Liver (tissue), 9 donors: ENCODE data around the gene NRG4. TPM values are rescaled to one million over a fixed set of nuclear protein-coding genes. Genes with fewer than 3 reads are reported as not detected.

Experiments
- DNase-seq: peaks from one replicate; pipeline ENCODE4 v3.0.0-alpha.2; 2017; ENCODE audit warnings: low spot score
- H3K27ac ChIP-seq, 2 donors: one replicate each; pipeline ENCODE4 v1.7.0; 2013; ENCODE audit warnings: inconsistent platforms in 2 of 2, low read length in 2 of 2, control low read depth in 1 of 2, low read depth in 1 of 2, mild to moderate bottlenecking in 1 of 2
- H3K27me3 ChIP-seq, 4 donors: one replicate each; pipeline versions ENCODE4 v1.6.1 to v1.7.0; 2013; ENCODE audit warnings: low read length in 3 of 4, inconsistent platforms in 1 of 4, mild to moderate bottlenecking in 1 of 4, moderate library complexity in 1 of 4; ENCODE audit not compliant: control insufficient read depth in 4 of 4, insufficient read depth in 4 of 4
- H3K36me3 ChIP-seq, 4 donors: one replicate each; pipeline versions ENCODE4 v1.6.1 to v1.7.0; 2013; ENCODE audit warnings: low read length in 3 of 4, mild to moderate bottlenecking in 3 of 4, low read depth in 1 of 4, moderate library complexity in 1 of 4; ENCODE audit not compliant: control insufficient read depth in 4 of 4, insufficient read depth in 3 of 4
- H3K4me1 ChIP-seq, 4 donors: one replicate each; pipeline versions ENCODE4 v1.6.1 to v1.7.0; 2013; ENCODE audit warnings: low read length in 3 of 4, mild to moderate bottlenecking in 3 of 4, moderate library complexity in 1 of 4; ENCODE audit not compliant: control insufficient read depth in 4 of 4, insufficient read depth in 4 of 4
- H3K4me3 ChIP-seq, 3 donors: one replicate each; pipeline versions ENCODE4 v1.6.1 to v1.7.0; 2013; ENCODE audit warnings: low read length in 3 of 3, control low read depth in 1 of 3, low read depth in 1 of 3, mild to moderate bottlenecking in 1 of 3
- H3K9ac ChIP-seq, 2 donors: one replicate each; pipeline ENCODE4 v1.7.0; 2013; ENCODE audit warnings: low read length in 2 of 2, mild to moderate bottlenecking in 2 of 2, moderate library complexity in 2 of 2, control low read depth in 1 of 2, low read depth in 1 of 2
- H3K9me3 ChIP-seq, 4 donors: one replicate each; pipeline versions ENCODE4 v1.6.1 to v1.7.0; 2013; ENCODE audit warnings: low read length in 3 of 4; ENCODE audit not compliant: control insufficient read depth in 4 of 4
- CTCF ChIP-seq: fragments of 150-350 bp; IDR thresholded peaks from 2 replicates; pipeline ENCODE4 v1.5.1; 2017; ENCODE audit warnings: improper control_type of control experiment, low read depth, low read length; ENCODE audit not compliant: missing input control
- FOXA2 ChIP-seq: IDR thresholded peaks from 2 replicates; pipeline ENCODE4 v1.6.1; 2016; ENCODE audit warnings: antibody characterized with exemption
- GABPA ChIP-seq, 2 donors: IDR thresholded peaks in 1 of 2; conservative IDR thresholded peaks in 1 of 2; 2 replicates each; pipeline ENCODE4 v1.6.1; 2016; ENCODE audit warnings: antibody characterized with exemption in 2 of 2, mild to moderate bottlenecking in 1 of 2, moderate library complexity in 1 of 2
- JUND ChIP-seq, 2 donors: IDR thresholded peaks; 2 replicates each; pipeline ENCODE4 v1.6.1; 2016; ENCODE audit warnings: antibody characterized with exemption in 2 of 2
- MAX ChIP-seq: IDR thresholded peaks from 2 replicates; pipeline ENCODE4 v1.6.1; 2016; ENCODE audit warnings: antibody characterized with exemption
- RAD21 ChIP-seq, 2 donors: IDR thresholded peaks; 2 replicates each; pipeline ENCODE4 v1.6.1; 2016; ENCODE audit warnings: antibody characterized with exemption in 2 of 2, mild to moderate bottlenecking in 2 of 2
- REST ChIP-seq: IDR thresholded peaks from 2 replicates; pipeline ENCODE4 v1.6.1; 2016; ENCODE audit warnings: antibody characterized with exemption, mild to moderate bottlenecking
- RXRA ChIP-seq, 2 donors: IDR thresholded peaks; 2 replicates each; pipeline ENCODE4 v1.6.1; 2017 to 2018; ENCODE audit warnings: antibody characterized with exemption in 2 of 2, mild to moderate bottlenecking in 1 of 2
- SP1 ChIP-seq: IDR thresholded peaks from 2 replicates; pipeline ENCODE4 v1.6.1; 2018; ENCODE audit warnings: antibody characterized with exemption, mild to moderate bottlenecking
- YY1 ChIP-seq: IDR thresholded peaks from 2 replicates; pipeline ENCODE4 v1.6.1; 2016; ENCODE audit warnings: antibody characterized with exemption, mild to moderate bottlenecking
- ZBTB33 ChIP-seq: IDR thresholded peaks from 2 replicates; pipeline ENCODE4 v1.6.1; 2016; ENCODE audit warnings: antibody characterized with exemption
- WGBS: extraction: QIAGEN DNeasy Blood & Tissue Kit; methylation state at CpG from one replicate; pipeline ENCODE4 v1.1.7; 2013; 5-methylcytosine and 5-hydroxymethylcytosine counted together
- polyA plus RNA-seq, 2 donors: library from polyadenylated mRNA; stranded (reverse) in 1 of 2; unstranded in 1 of 2; fragments of 200-250 nt in 1 of 2; fragments of >200 nt in 1 of 2; fragmentation: Nextera tagmentation in 1 of 2; extraction: Ambion mirVana in 1 of 2; gene quantifications; one replicate each; pipeline versions ENCODE4 v1.2.1 to v1.2.3, GENCODE V29; 2013 to 2015
- total RNA-seq, 2 donors: library from RNA; depleted of rRNA; stranded (reverse); fragments of >200 nt; gene quantifications; one replicate each; pipeline ENCODE4 v1.2.3, GENCODE V29; 2014
- donor health status: healthy.
- donor health status: healthy.
- donor health status: healthy.
- donor health status: healthy.
- donor health status: healthy.

NRG4 gene
- total and polyA plus RNA-seq, 4 donors = 0.51 to 1.3 (median 1.0) TPM; not detected in 1

- WGBS = 89% methylated on average over 2 of the region's 2 CpGs
- no peaks in the 10 kb centered on the region for H3K9me3 ChIP-seq
- H3K9ac ChIP-seq = no peak overlapping the region
- H3K4me1 ChIP-seq = no peaks in the 10 kb centered on the region
- H3K4me3 ChIP-seq = no peak overlapping the region
- TF ChIP-seq GABPA (IDR thresholded peaks at IDR 0.05 in 1 of 2, conservative IDR thresholded peaks at IDR 0.05 in 1 of 2) (no peak), YY1 (no peak), ZBTB33 (no peak), SP1 (no peak), FOXA2 (no peak), RAD21 (IDR thresholded peaks at IDR 0.05) (no peak), CTCF (no peak), JUND (IDR thresholded peaks at IDR 0.05) (no peak), REST (no peak), MAX (no peak), RXRA (IDR thresholded peaks at IDR 0.05) (no peak)
- no peak for DNase-seq
- H3K27ac ChIP-seq = no peak overlapping the region
- H3K27me3 ChIP-seq = no peaks in the 10 kb centered on the region
- no peaks in the 10 kb centered on the region for H3K36me3 ChIP-seq
Measured at GRCh38 chr15:76034111-76034510, 21.9 kb upstream of the NRG4 start.

GRCh38 chr15:76033438-76033837, 21.2 kb upstream of the NRG4 start:
- TF ChIP-seq MAX (no peak), REST (no peak)
- DNase-seq = no peak
- Histone ChIP-seq H3K4me3 (no peak overlapping the region), H3K27ac (no peak overlapping the region), H3K9ac (no peak overlapping the region), H3K4me1 (no peaks in the 10 kb centered on the region), H3K27me3 (no peaks in the 10 kb centered on the region), H3K9me3 (no peaks in the 10 kb centered on the region), H3K36me3 (no peaks in the 10 kb centered on the region)
- 93% methylated on average over 1 of the region's 1 CpG for WGBS
